Heart left ventricle (tissue), 16 donors: ENCODE data around the gene LMF1. TPM values are rescaled to one million over a fixed set of nuclear protein-coding genes. Genes with fewer than 3 reads are reported as not detected.
A peak's percentile ranks its signal among the peaks of the same experiment; 100 is the strongest.

ENCODE experiments used
- ATAC-seq, 4 donors: fragments of 200-7000 bp; cut with Tn5 transposase; one replicate each; pipeline ENCODE4 v1.9.1; 2020 to 2022; ENCODE audit warnings: moderate library complexity in 4 of 4, mild to moderate bottlenecking in 3 of 4, moderate number of reproducible peaks in 1 of 4
- DNase-seq, 5 donors: peaks; one replicate each; pipeline ENCODE4 v3.0.0-alpha.2; 2020
- H3K27ac ChIP-seq, 12 donors: fragments of 200-600 bp; sonication (generic) in 4 of 12; one replicate each; pipeline versions ENCODE4 v1.5.0 to v1.8.0; 2016 to 2022; ENCODE audit warnings: mild to moderate bottlenecking in 2 of 12
- H3K27me3 ChIP-seq, 9 donors: fragments of 200-600 bp; sonication (generic) in 2 of 9; one replicate each; pipeline versions ENCODE4 v1.5.1 to v1.8.0; 2016 to 2022; ENCODE audit warnings: mild to moderate bottlenecking in 3 of 9
- H3K36me3 ChIP-seq, 9 donors: fragments of 200-600 bp; sonication (generic) in 2 of 9; one replicate each; pipeline versions ENCODE4 v1.5.0 to v1.8.0; 2018 to 2022; ENCODE audit warnings: mild to moderate bottlenecking in 2 of 9
- H3K4me1 ChIP-seq, 12 donors: fragments of 200-600 bp; sonication (generic) in 4 of 12; one replicate each; pipeline versions ENCODE4 v1.5.0 to v1.8.0; 2016 to 2022; ENCODE audit warnings: mild to moderate bottlenecking in 3 of 12
- H3K4me3 ChIP-seq, 12 donors: fragments of 200-600 bp; sonication (generic) in 4 of 12; one replicate each; pipeline versions ENCODE4 v1.5.0 to v1.8.0; 2017 to 2022; ENCODE audit warnings: mild to moderate bottlenecking in 9 of 12, moderate library complexity in 4 of 12
- H3K9me3 ChIP-seq, 12 donors: fragments of 200-600 bp; sonication (generic) in 4 of 12; one replicate each; pipeline versions ENCODE4 v1.5.0 to v1.8.0; 2016 to 2022; ENCODE audit warnings: mild to moderate bottlenecking in 1 of 12
- POLR2A ChIP-seq, 2 donors: fragments of 450-650 bp; IDR thresholded peaks; one replicate each; pipeline ENCODE4 v1.6.1; 2017; ENCODE audit warnings: antibody characterized with exemption in 2 of 2, mild to moderate bottlenecking in 2 of 2, moderate library complexity in 2 of 2
- WGBS, 4 donors: extraction: QIAGEN DNeasy Blood & Tissue Kit in 2 of 4; methylation state at CpG; one replicate each; pipeline versions ENCODE4 v1.1.5 to v1.1.7; 2013 to 2018; 5-methylcytosine and 5-hydroxymethylcytosine counted together
- intact Hi-C, 10 donors: fragments of 100-400 bp; cut with DNase I; formaldehyde crosslinking; loops; one replicate each; pipeline versions ENCODE4 v1.11.1 to v1.14.2; 2022
- long read RNA-seq, 3 donors: library from polyadenylated mRNA; unstranded; transcript quantifications; one replicate each; pipeline ENCODE4 v2.0.0, GENCODE V29; 2020 to 2021
- polyA plus RNA-seq, 2 donors: library from polyadenylated mRNA; stranded (reverse); fragments of 200-250 nt; gene quantifications; one replicate each; pipeline ENCODE4 v1.2.3, GENCODE V29; 2013
- total RNA-seq, 9 donors: library from RNA; depleted of rRNA in 2 of 9; stranded (reverse); fragments of >200 nt in 2 of 9; fragmentation: NEBNext Ultra II Directional in 3 of 9; extraction: Animal tissue kit (Norgen Biotek cat#: 25700) in 3 of 9; gene quantifications; one replicate each; pipeline versions ENCODE4 v1.1.0 to v1.2.4, GENCODE V29; 2016 to 2023
- TF ChIP-seq, protein P1 (sequence below), 12 donors: fragments of 200-600 bp; sonication (generic) in 4 of 12; IDR thresholded peaks; one replicate each; pipeline versions ENCODE4 v1.5.0 to v1.8.0; 2018 to 2022; ENCODE audit warnings: antibody characterized with exemption in 12 of 12, mild to moderate bottlenecking in 5 of 12
- donor health status: ischemic (EF 13 %, LVEDD 7.1; RV severe dilation, severe dysfunction).
- donor health status: healthy with polysubstance abuse.
- donor health status: DM: no; HTN: yes; CAD: no.
- donor health status: DM: no; HTN: no; CAD: no.
- donor health status: ischemic (EF 25% LVEDD 6.9; RV normal size, moderate dysfunction).
- donor health status: ischemic (EF 25% LVEDD 5.7; RV mildly dilated, moderate dysfunction).
- donor health status: healthy.
- donor health status: DM: yes; HTN: yes; CAD: no.
- donor health status: ischemic (EF 35%, LVEDD 5.7; RV mildly dilated, moderate dysfunction).
- donor health status: nonischemic (EF 11% LVEDD 7.7; RV severe dilation, severe dysfunction).
- donor health status: DM: yes; HTN: yes; CAD: no.
- donor health status: PGD.
- donor health status: ischemic (EF 29% LVEDD 5.4; RV normal size, mild dysfunction).
- donor health status: nonischemic (EF 23%, LVEDD 6.1; RV moderate dilation, normal function).

LMF1 gene
- total RNA-seq (10 to 100 TPM in 3 of 9 donors, 1 to 10 TPM in 6; 4.3 to 19.2 (median 7.4) TPM), polyA plus RNA-seq (1 to 10 TPM; 5.3 to 6.1 TPM)
- long read RNA-seq, donor 1, partial matches to known transcripts, result 4 of 7 reads
- long read RNA-seq, donor 1, other reads (novel, unspliced or antisense), result 3 of 7 reads
- long read RNA-seq, donor 2, partial matches to known transcripts, result 1 of 1 reads
- long read RNA-seq, donor 2, other reads (novel, unspliced or antisense), result 0 of 1 reads
- long read RNA-seq, donor 3, result 0 reads

DNA sequence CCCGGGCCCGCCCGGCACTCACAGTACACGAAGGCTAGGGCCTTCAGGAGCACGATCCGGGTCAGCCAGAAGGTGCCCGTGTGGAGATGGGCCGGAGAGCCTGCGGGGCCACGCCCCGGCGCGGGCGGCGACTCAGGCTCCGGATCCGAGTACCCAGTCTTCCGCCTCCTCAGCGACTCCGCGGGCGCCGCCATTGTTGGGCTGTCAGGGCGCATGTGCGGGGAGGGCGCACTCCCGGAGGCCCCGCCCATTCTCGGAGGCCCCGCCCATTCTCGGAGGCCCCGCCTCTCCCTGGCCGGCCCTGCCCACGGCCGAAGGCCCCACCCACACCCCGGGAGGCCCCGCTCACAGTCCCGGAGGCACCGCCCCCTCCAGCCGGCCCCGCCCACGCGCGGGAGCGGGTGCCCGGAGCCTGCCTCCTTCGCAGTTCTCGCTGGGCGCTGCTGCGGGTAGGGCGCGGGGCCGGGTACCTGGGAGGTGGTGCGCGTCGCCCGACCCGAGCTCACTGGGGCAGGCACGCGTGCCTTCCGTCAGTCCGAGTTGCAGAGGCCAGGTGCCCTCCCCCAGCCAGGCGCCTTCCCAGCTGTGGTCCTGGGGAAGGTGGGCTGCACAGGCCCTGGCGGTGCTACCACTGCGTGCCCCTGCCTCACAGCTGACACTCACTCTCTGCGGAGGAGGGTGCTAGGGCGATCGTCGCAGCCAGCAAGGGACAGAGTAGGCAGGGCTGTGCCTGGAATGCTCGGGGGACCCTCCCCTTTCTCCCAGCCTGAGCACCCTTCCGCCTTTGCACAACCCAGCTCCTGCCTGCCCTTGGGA is at the start of gene LMF1:
Gene LMF1 (minus strand): TSS at position 219 of the 816 bp plus-strand sequence. CDS start 4 bp downstream, at position 215.
- H3K9me3 ChIP-seq, result no peaks in the 10 kb centered on the region
- TF ChIP-seq, protein P1, sequence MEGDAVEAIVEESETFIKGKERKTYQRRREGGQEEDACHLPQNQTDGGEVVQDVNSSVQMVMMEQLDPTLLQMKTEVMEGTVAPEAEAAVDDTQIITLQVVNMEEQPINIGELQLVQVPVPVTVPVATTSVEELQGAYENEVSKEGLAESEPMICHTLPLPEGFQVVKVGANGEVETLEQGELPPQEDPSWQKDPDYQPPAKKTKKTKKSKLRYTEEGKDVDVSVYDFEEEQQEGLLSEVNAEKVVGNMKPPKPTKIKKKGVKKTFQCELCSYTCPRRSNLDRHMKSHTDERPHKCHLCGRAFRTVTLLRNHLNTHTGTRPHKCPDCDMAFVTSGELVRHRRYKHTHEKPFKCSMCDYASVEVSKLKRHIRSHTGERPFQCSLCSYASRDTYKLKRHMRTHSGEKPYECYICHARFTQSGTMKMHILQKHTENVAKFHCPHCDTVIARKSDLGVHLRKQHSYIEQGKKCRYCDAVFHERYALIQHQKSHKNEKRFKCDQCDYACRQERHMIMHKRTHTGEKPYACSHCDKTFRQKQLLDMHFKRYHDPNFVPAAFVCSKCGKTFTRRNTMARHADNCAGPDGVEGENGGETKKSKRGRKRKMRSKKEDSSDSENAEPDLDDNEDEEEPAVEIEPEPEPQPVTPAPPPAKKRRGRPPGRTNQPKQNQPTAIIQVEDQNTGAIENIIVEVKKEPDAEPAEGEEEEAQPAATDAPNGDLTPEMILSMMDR (IDR thresholded peaks at IDR 0.05), result no peak
- TF ChIP-seq POLR2A (IDR thresholded peaks at IDR 0.05), result peak in 1 of 2 donors; percentile 72
- WGBS, 4 donors, result 5 to 10% (median 7%) methylated on average over 36 to 71 of the region's 71 CpGs
- DNase-seq (peak; percentile 93 to 98 (median 94)), ATAC-seq (peak; percentile 97 to 99 (median 98))
- intact Hi-C loops, result loop anchor here in 1 of 10 donors (2.0 to 5.0 kb wide), 2 partner anchors 46 to 164 kb away; no protein-coding TSS in a partner anchor
- H3K27me3 ChIP-seq, result no peaks in the 10 kb centered on the region
- peak within 1 kb of the TSS; percentile 55 to 92 (median 84) for H3K27ac ChIP-seq
- H3K4me3 ChIP-seq, result peak within 1 kb of the TSS; percentile 49 to 99 (median 90)
- peaks cover 0 to 27% (median 2%) of the 10 kb centered on the region in 9 donors for H3K36me3 ChIP-seq
- H3K4me1 ChIP-seq, result peaks cover 2 to 29% (median 18%) of the 10 kb centered on the region in 12 donors

DNA sequence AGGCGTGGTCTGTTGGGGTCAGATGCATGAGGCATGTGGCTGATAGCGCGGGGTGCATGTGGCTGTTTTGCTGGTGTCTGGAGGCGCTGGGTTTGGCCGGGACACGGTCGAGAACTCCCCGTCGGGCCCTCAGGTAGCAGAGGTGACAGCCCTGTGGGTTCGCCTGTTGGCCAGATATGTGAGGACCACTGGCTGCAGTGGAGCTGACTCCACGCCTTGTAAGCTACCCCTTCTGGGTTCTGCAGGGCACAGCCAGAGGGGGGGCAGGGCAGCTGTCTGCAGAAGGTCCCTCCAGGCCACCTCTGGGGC is 49.3 kb upstream of the LMF1 start:
- peak overlapping the region in 6 of 12 donors; percentile 64 to 77 (median 69) for H3K27ac ChIP-seq
- H3K9me3 ChIP-seq, result no peaks in the 10 kb centered on the region
- no peaks in the 10 kb centered on the region for H3K36me3 ChIP-seq
- H3K4me1 ChIP-seq, result peaks cover 0 to 28% (median 3%) of the 10 kb centered on the region in 12 donors
- intact Hi-C loops, result no loop called here
- ATAC-seq (peak in 1 of 4 donors; percentile 24), DNase-seq (no peak)
- H3K27me3 ChIP-seq, result peaks cover 0 to 53% (median 15%) of the 10 kb centered on the region in 9 donors
- peak overlapping the region in 10 of 12 donors; percentile 13 to 55 (median 44) for H3K4me3 ChIP-seq
- TF ChIP-seq, protein P1 (IDR thresholded peaks at IDR 0.05), result no peak
- no peak for TF ChIP-seq POLR2A (IDR thresholded peaks at IDR 0.05)
- 52 to 55% (median 54%) methylated on average over 7 to 11 of the region's 11 CpGs for WGBS, 4 donors

DNA sequence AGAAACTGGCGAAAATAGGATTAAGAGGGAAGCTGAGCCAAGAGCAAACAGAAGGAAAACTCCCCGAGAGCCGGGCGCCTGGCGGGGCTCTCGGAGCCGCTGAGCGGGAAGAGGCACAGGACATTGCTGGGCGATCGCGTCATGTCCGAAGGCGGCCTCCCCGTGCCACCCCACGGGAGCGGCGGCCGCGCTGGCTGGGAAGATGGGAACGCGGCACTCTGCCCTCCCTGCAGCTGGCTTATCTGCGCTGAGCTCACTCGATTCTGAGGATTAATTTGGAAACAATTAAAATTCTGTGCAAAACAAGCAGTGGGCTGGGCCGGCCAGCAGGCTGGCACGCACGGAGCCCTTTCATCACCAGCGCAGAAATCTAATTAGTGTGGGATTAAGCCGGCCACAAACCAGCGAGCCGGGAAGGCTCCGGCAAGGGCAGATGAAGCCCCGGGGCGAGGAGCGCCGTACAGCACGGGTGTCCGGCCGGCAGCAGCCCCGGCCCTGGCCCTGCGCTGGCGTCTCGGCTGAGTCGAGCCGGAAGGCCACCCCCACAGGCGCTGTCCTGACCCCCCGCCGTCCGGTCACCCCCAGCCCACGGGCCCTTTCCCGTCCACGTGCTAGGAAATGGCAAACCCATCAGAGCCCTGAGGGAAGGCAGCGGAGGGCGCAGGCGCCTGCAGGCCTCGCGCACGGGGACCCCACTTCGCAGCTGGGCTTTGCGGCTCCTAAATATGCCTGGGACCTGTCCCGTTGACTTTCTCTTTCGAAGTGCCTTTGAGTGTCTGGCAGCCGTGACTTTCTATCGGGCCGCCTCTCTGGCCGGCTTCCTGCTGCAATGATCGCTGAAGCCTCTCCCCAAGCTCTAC is 48.7 kb upstream of the LMF1 start:
- no peaks in the 10 kb centered on the region for H3K36me3 ChIP-seq
- no peaks in the 10 kb centered on the region for H3K9me3 ChIP-seq
- peaks cover 0 to 28% (median 3%) of the 10 kb centered on the region in 12 donors for H3K4me1 ChIP-seq
- H3K4me3 ChIP-seq, result peak overlapping the region in 11 of 12 donors; percentile 13 to 55 (median 43)
- peak; percentile 23 to 81 (median 76) for ATAC-seq
- H3K27ac ChIP-seq, result peak overlapping the region in 10 of 12 donors; percentile 48 to 77 (median 67)
- 36 to 49% (median 40%) methylated on average over 42 to 66 of the region's 66 CpGs for WGBS, 4 donors
- TF ChIP-seq POLR2A (IDR thresholded peaks at IDR 0.05), result no peak
- TF ChIP-seq, protein P1 (IDR thresholded peaks at IDR 0.05), result no peak
- peak in 4 of 5 donors; percentile 56 to 81 (median 58) for DNase-seq
- peaks cover 0 to 47% (median 15%) of the 10 kb centered on the region in 9 donors for H3K27me3 ChIP-seq
- intact Hi-C loops, result loop anchor here in 1 of 10 donors (5.0 kb wide), 1 partner anchor 47 kb away; the partner anchor contains the start of gene LMF1
